Upper lobe of right lung (tissue), 1 donor: ENCODE measurements around the gene TFCP2L1. TPM values are rescaled to one million over a fixed set of nuclear protein-coding genes. Genes with fewer than 3 reads are reported as not detected.

Experiments used
- ATAC-seq: fragments of 200-7000 bp; cut with Tn5 transposase; one replicate; pipeline ENCODE4 v1.9.1; 2020; ENCODE audit warnings: mild to moderate bottlenecking, moderate library complexity
- DNase-seq: peaks from one replicate; pipeline ENCODE4 v3.0.0-alpha.2; 2020
- H3K27ac ChIP-seq: fragments of 200-600 bp; one replicate; pipeline ENCODE4 v1.8.0; 2022
- H3K27me3 ChIP-seq: fragments of 200-600 bp; one replicate; pipeline ENCODE4 v1.8.0; 2022; ENCODE audit warnings: mild to moderate bottlenecking
- H3K36me3 ChIP-seq: fragments of 200-600 bp; one replicate; pipeline ENCODE4 v1.8.0; 2022
- H3K4me1 ChIP-seq: fragments of 200-600 bp; one replicate; pipeline ENCODE4 v1.8.0; 2022
- H3K4me3 ChIP-seq: fragments of 200-600 bp; one replicate; pipeline ENCODE4 v1.8.0; 2022; ENCODE audit warnings: mild to moderate bottlenecking
- H3K9me3 ChIP-seq: fragments of 200-600 bp; one replicate; pipeline ENCODE4 v1.8.0; 2022
- intact Hi-C: fragments of 100-400 bp; cut with DNase I; formaldehyde crosslinking; loops from one replicate; pipeline ENCODE4 v1.11.0; 2022
- total RNA-seq: library from RNA; stranded (reverse); fragmentation: NEBNext Ultra II Directional; extraction: Animal tissue kit (Norgen Biotek cat#: 25700); gene quantifications from one replicate; pipeline ENCODE4 v1.2.1, GENCODE V29; 2021
- TF ChIP-seq, protein P1 (sequence below): fragments of 200-600 bp; IDR thresholded peaks from one replicate; pipeline ENCODE4 v1.8.0; 2022; ENCODE audit warnings: antibody characterized with exemption
- donor health status: DM: no; HTN: yes; CAD: no; lungs with severe emphysema.

TFCP2L1 gene
- total RNA-seq, 1 donor from 2014 or later = 22.0 TPM

DNA sequence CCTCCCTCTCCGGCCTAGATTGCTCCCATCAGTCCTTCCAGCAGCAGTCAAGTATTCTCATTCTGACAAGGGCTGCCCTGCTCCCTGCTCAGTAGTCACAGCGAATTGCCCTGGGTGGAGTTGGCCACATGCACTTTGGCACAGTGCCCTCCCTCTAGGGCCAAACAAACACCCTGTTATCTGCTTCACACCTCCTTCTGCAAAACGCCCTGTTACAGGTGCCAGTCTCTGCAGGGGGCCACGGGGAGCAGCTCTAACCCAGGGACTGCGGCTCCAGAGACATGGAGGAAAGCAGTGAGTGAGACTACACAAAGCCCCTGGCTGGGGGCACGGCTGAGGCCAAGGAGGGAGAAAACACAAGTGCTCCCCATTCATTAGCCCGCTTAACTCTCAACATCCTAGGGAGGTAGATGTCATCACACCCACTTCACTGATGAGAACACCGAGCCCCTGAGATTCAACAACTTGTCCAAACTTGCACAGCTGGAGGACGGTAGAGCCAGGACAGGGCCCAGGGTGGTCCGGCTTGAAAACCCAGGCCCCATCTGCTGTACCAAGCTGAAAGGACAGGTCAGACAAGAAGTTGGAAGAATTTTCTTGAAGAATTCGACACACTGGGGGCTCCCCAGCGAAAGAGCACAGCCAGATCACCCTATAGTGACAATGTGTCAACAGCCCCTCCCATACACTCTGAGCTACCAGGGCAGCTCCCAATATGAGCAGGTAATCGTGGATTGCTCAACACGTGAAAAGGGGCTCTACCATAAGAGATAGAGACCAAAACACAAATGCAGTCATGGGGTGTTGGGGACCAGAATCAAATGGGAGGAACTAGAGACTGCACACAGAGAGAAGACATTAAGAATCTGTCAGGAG is 8.7 kb upstream of the TFCP2L1 start:
- Histone ChIP-seq H3K36me3 (no peaks in the 10 kb centered on the region), H3K4me3 (no peak overlapping the region), H3K27me3 (no peaks in the 10 kb centered on the region), H3K27ac (no peak overlapping the region), H3K4me1 (no peaks in the 10 kb centered on the region), H3K9me3 (no peaks in the 10 kb centered on the region)
- DNase-seq (peak; percentile 78), ATAC-seq (peak; percentile 80)
- TF ChIP-seq, protein P1, sequence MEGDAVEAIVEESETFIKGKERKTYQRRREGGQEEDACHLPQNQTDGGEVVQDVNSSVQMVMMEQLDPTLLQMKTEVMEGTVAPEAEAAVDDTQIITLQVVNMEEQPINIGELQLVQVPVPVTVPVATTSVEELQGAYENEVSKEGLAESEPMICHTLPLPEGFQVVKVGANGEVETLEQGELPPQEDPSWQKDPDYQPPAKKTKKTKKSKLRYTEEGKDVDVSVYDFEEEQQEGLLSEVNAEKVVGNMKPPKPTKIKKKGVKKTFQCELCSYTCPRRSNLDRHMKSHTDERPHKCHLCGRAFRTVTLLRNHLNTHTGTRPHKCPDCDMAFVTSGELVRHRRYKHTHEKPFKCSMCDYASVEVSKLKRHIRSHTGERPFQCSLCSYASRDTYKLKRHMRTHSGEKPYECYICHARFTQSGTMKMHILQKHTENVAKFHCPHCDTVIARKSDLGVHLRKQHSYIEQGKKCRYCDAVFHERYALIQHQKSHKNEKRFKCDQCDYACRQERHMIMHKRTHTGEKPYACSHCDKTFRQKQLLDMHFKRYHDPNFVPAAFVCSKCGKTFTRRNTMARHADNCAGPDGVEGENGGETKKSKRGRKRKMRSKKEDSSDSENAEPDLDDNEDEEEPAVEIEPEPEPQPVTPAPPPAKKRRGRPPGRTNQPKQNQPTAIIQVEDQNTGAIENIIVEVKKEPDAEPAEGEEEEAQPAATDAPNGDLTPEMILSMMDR = no peak
- intact Hi-C loops = no loop called here

DNA sequence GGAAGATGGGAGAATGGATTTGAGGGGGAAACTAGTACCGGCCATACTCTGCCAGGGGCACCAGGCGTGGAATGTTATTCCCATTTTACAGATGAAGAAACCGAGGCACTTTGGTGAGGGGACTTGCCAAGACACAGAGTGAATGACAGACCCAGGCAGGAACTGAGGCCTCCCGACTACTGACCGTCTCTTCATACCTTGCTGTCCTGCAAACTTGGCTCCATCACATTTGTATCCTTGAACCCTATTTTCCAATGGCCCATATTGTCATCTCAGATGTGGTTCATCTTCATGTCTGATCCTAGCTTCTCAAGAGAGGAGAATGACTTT is 6.2 kb upstream of the TFCP2L1 start:
- Histone ChIP-seq H3K4me1 (no peaks in the 10 kb centered on the region), H3K9me3 (no peaks in the 10 kb centered on the region), H3K4me3 (no peak overlapping the region), H3K27ac (no peak overlapping the region), H3K36me3 (no peaks in the 10 kb centered on the region), H3K27me3 (no peaks in the 10 kb centered on the region)
- TF ChIP-seq, protein P1 = no peak
- DNase-seq (no peak), ATAC-seq (no peak)
- intact Hi-C loops = no loop called here

DNA sequence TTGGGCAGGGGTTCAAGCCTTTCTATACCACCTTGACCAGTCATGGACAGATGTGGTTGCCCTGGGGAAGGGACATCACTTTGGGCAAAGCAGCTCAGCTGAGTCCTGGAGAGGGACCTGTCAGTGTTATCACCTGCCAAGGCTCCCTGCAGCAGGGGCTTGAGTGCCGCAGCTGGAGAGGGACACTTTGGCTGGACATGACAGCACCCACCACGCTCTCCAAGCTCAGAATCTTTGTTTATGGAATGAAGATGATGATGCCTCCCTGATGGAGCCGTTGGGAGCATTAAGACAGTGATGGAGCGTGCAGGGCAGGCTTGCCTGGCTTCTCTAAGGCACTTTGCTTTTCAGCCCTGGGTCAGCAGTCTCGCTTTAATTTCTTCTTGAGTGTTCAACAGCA is 4.3 kb upstream of the TFCP2L1 start:
- ATAC-seq = no peak
- Histone ChIP-seq H3K27me3 (no peaks in the 10 kb centered on the region), H3K36me3 (no peaks in the 10 kb centered on the region), H3K4me3 (no peak overlapping the region), H3K9me3 (no peaks in the 10 kb centered on the region), H3K4me1 (peaks cover 5% of the 10 kb centered on the region), H3K27ac (no peak overlapping the region)
- TF ChIP-seq, protein P1 = no peak
- DNase-seq = no peak
- intact Hi-C loops = no loop called here

DNA sequence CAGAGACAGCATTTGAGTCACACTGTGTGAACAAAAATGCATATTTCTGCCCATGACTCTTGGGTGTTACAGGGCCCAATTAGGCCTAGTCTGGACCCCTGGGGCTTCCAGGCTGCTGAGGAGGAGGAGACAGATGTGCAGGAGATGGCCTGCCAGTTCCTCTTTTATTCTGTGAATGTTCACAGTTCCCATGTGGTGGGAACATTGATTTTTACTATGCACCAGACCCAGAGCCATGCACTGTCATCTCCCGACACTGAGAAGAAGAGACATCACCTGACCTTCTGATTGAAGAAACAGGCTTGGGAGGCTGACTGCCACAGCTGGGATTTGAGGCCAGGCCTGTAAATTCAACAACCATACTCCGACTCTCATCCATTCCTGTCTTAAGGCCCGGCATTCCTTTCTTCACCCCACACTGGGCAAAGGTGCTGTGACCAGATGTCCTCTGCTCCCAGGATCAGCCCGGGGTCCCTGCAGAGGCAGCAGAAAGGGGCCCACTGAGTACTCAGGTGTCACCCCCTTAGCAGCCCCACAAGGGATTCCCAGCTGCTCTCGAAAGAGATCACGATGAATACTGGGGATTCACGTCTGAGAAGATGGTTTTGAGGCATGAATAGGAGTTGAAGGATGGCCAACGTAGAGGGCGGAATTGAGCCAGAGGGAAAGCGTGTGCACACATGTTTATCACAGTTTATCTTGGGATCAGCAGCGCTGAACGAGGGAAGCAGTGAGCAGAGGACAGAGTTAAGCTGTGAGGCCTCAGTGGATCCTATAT is 3.6 kb upstream of the TFCP2L1 start:
- DNase-seq (no peak), ATAC-seq (no peak)
- intact Hi-C loops = no loop called here
- peaks cover 8% of the 10 kb centered on the region for H3K4me1 ChIP-seq
- H3K27ac ChIP-seq = no peak overlapping the region
- H3K9me3 ChIP-seq = no peaks in the 10 kb centered on the region
- TF ChIP-seq, protein P1 = no peak
- no peaks in the 10 kb centered on the region for H3K27me3 ChIP-seq
- no peak overlapping the region for H3K4me3 ChIP-seq
- H3K36me3 ChIP-seq = no peaks in the 10 kb centered on the region

DNA sequence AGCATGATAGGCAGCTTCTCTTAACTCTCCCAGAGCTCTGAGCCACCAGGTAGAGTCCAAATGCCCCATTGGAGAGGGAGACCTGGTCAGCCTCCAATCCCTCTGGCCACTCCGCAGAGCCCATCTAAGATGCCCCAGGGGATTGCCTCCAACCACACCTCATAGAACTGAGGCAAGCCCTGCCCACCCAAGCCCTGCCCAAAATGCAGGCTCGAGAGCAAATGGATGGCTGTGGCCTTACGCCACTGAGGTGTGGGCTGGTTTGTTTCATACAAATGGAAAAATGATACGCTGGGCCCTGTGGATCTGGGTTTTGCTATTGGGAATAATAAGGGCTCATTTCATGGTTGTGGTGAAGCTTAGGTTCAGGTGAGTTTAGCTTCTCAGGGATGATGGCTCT is 3.0 kb upstream of the TFCP2L1 start:
- ATAC-seq = no peak
- DNase-seq = no peak
- Histone ChIP-seq H3K36me3 (no peaks in the 10 kb centered on the region), H3K27ac (no peak overlapping the region), H3K4me3 (no peak overlapping the region), H3K27me3 (no peaks in the 10 kb centered on the region), H3K4me1 (peaks cover 8% of the 10 kb centered on the region), H3K9me3 (no peaks in the 10 kb centered on the region)
- intact Hi-C loops = no loop called here
- TF ChIP-seq, protein P1 = no peak
